Tibial nerve (tissue), 4 donors: ENCODE results near the gene SDR42E2. TPM values are rescaled to one million over a fixed set of nuclear protein-coding genes. Genes with fewer than 3 reads are reported as not detected.

Source experiments
- DNase-seq, 2 donors: peaks; one replicate each; pipeline ENCODE4 v3.0.0-alpha.2; 2019; ENCODE audit warnings: low spot score in 2 of 2
- H3K27ac ChIP-seq, 4 donors: fragments of 200-600 bp; sonication (generic) in 3 of 4; one replicate each; pipeline ENCODE4 v1.5.1; 2017 to 2019; ENCODE audit warnings: mild to moderate bottlenecking in 1 of 4
- H3K27me3 ChIP-seq, 2 donors: fragments of 200-600 bp; sonication (generic) in 1 of 2; one replicate each; pipeline versions ENCODE4 v1.5.1 to v1.6.0; 2017 to 2019
- H3K36me3 ChIP-seq, 3 donors: fragments of 200-600 bp; sonication (generic); one replicate each; pipeline ENCODE4 v1.5.1; 2018 to 2019
- H3K4me1 ChIP-seq, 4 donors: fragments of 200-600 bp; sonication (generic) in 3 of 4; one replicate each; pipeline ENCODE4 v1.5.1; 2017 to 2019
- H3K4me3 ChIP-seq, 4 donors: fragments of 200-600 bp; sonication (generic) in 3 of 4; one replicate each; pipeline ENCODE4 v1.5.1; 2017 to 2019; ENCODE audit warnings: mild to moderate bottlenecking in 1 of 4, moderate library complexity in 1 of 4
- H3K9me3 ChIP-seq, 4 donors: fragments of 200-600 bp; sonication (generic) in 3 of 4; one replicate each; pipeline ENCODE4 v1.5.1; 2017 to 2019
- CTCF ChIP-seq, 5 experiments: fragments of 200-600 bp in 3 of 5; fragments of 450-650 bp in 2 of 5; sonication (generic) in 3 of 5; IDR thresholded peaks; one replicate each; pipeline ENCODE4 v1.5.1; 2016 to 2019; ENCODE audit warnings: antibody characterized with exemption in 5 of 5, mild to moderate bottlenecking in 3 of 5, moderate library complexity in 2 of 5
- EP300 ChIP-seq, 2 donors: sonication (generic); formaldehyde crosslinking; IDR thresholded peaks; one replicate each; pipeline ENCODE4 v1.6.1; 2017; ENCODE audit warnings: antibody characterized with exemption in 2 of 2, mild to moderate bottlenecking in 1 of 2
- POLR2A ChIP-seq, 2 donors: fragments of 450-650 bp; IDR thresholded peaks; one replicate each; pipeline ENCODE4 v1.6.1; 2017; ENCODE audit warnings: antibody characterized with exemption in 2 of 2, mild to moderate bottlenecking in 2 of 2, moderate library complexity in 2 of 2
- WGBS, 2 donors: methylation state at CpG; one replicate each; pipeline ENCODE4 v1.1.5; 2018; 5-methylcytosine and 5-hydroxymethylcytosine counted together
- total RNA-seq, 4 donors: library from RNA; depleted of rRNA; stranded (reverse); fragments of >200 nt; gene quantifications; one replicate each; pipeline ENCODE4 v1.1.0, GENCODE V29; 2016

The SDR42E2 gene
- total RNA-seq, 4 donors from 2014 or later: not detected

GRCh38 chr16:22207715-22208360 lies 45.5 kb downstream of the SDR42E2 start:
- peak overlapping the region; percentile 67 to 96 (median 89) for H3K27ac ChIP-seq
- peaks cover 0 to 23% (median 0%) of the 10 kb centered on the region in 3 donors for H3K36me3 ChIP-seq
- TF ChIP-seq POLR2A (IDR thresholded peaks at IDR 0.05): no peak
- TF ChIP-seq EP300 (IDR thresholded peaks at IDR 0.05): no peak
- TF ChIP-seq CTCF (IDR thresholded peaks at IDR 0.05): no peak
- H3K9me3 ChIP-seq: peaks cover 0 to 6% (median 0%) of the 10 kb centered on the region in 4 donors
- peak overlapping the region in 3 of 4 donors; percentile 95 to 99 (median 97) for H3K4me3 ChIP-seq
- no peaks in the 10 kb centered on the region for H3K27me3 ChIP-seq
- no peak for DNase-seq
- H3K4me1 ChIP-seq: peaks cover 0 to 68% (median 34%) of the 10 kb centered on the region in 4 donors
- 66 to 69% methylated on average over 10 of the region's 10 CpGs for WGBS, 2 donors

GRCh38 chr16:22210285-22210684 lies 48.0 kb downstream of the SDR42E2 start:
- DNase-seq: no peak
- TF ChIP-seq POLR2A (IDR thresholded peaks at IDR 0.05) (no peak), CTCF (IDR thresholded peaks at IDR 0.05) (no peak), EP300 (IDR thresholded peaks at IDR 0.05) (no peak)
- Histone ChIP-seq H3K4me1 (peaks cover 0 to 83% (median 35%) of the 10 kb centered on the region in 4 donors), H3K36me3 (peaks cover 0 to 42% (median 0%) of the 10 kb centered on the region in 3 donors), H3K27me3 (no peaks in the 10 kb centered on the region), H3K4me3 (no peak overlapping the region), H3K27ac (peak overlapping the region in 2 of 4 donors; percentile 92 to 96), H3K9me3 (peaks cover 0 to 6% (median 0%) of the 10 kb centered on the region in 4 donors)
- 95% methylated on average over 6 of the region's 6 CpGs for WGBS, 2 donors

- peaks cover 0 to 79% (median 35%) of the 10 kb centered on the region in 4 donors for H3K4me1 ChIP-seq
- peaks cover 0 to 48% (median 0%) of the 10 kb centered on the region in 3 donors for H3K36me3 ChIP-seq
- peak overlapping the region in 3 of 4 donors; percentile 9 to 96 (median 92) for H3K27ac ChIP-seq
These were observed 48.5 kb downstream of the SDR42E2 start for GRCh38 chr16:22210854-22211253.

GRCh38 chr16:22213236-22213635 lies 50.9 kb downstream of the SDR42E2 start:
- WGBS, 2 donors: 54 to 68% methylated on average over 4 of the region's 4 CpGs
- H3K4me1 ChIP-seq: peaks cover 0 to 84% (median 26%) of the 10 kb centered on the region in 4 donors
- DNase-seq: no peak

More at GRCh38 chr16:22210854-22211253, 48.5 kb downstream of the SDR42E2 start:
- no peak for DNase-seq
- H3K9me3 ChIP-seq: peaks cover 0 to 6% (median 0%) of the 10 kb centered on the region in 4 donors
- H3K4me3 ChIP-seq: no peak overlapping the region
- 79 to 90% methylated on average over 2 of the region's 2 CpGs for WGBS, 2 donors
- TF ChIP-seq CTCF (IDR thresholded peaks at IDR 0.05) (no peak), POLR2A (IDR thresholded peaks at IDR 0.05) (no peak), EP300 (IDR thresholded peaks at IDR 0.05) (no peak)
- no peaks in the 10 kb centered on the region for H3K27me3 ChIP-seq

More at GRCh38 chr16:22213236-22213635, 50.9 kb downstream of the SDR42E2 start:
- Histone ChIP-seq H3K4me3 (no peak overlapping the region), H3K9me3 (peaks cover 0 to 6% (median 0%) of the 10 kb centered on the region in 4 donors), H3K27me3 (no peaks in the 10 kb centered on the region), H3K27ac (peak overlapping the region in 2 of 4 donors; percentile 58 to 75), H3K36me3 (peaks cover 0 to 56% (median 0%) of the 10 kb centered on the region in 3 donors)
- peak in 1 of 2 donors; percentile 37 for TF ChIP-seq EP300 (IDR thresholded peaks at IDR 0.05)
- no peak for TF ChIP-seq POLR2A (IDR thresholded peaks at IDR 0.05)
- TF ChIP-seq CTCF (IDR thresholded peaks at IDR 0.05): no peak
